Activated CD8-positive, alpha-beta memory T cell treated with anti-CD3 and anti-CD28 coated beads for 36 hours (primary cell): ENCODE measurements around the gene NIN. TPM values are rescaled to one million over a fixed set of nuclear protein-coding genes. Genes with fewer than 3 reads are reported as not detected.

Experiments used
- total RNA-seq, 2 experiments: library from RNA; stranded (reverse); gene quantifications; one replicate each; pipeline ENCODE4 v1.2.3, GENCODE V29; 2021

The NIN gene
- total RNA-seq, 2 experiments from 2014 or later = 72.6 to 73.6 TPM

Other genes with a start within 250 kb of the NIN start
- 10 to 100 TPM; 14.1 to 14.9 TPM for gene SAV1, start 162.9 kb downstream of the NIN start, total RNA-seq
- gene ABHD12B, start 40.9 kb upstream of the NIN start, total RNA-seq = not detected
- 1 to 10 TPM; 1.0 to 1.3 TPM for gene PYGL, start 113.3 kb upstream of the NIN start, total RNA-seq